RWPE2 (cell line): ENCODE measurements around the gene C14orf93.
A peak's percentile ranks its signal among the peaks of the same experiment; 100 is the strongest.

ENCODE experiments used
- ATAC-seq: fragments of 200-7000 bp; cut with Tn5 transposase; 3 replicates; pipeline ENCODE4 v1.9.1; 2021; ENCODE audit warnings: low read depth
- DNase-seq: peaks from one replicate; pipeline ENCODE4 v3.0.0-alpha.2; 2020; ENCODE audit warnings: low spot score
- H3K27ac ChIP-seq: fragments of 450-650 bp; 2 replicates; pipeline ENCODE4 v1.5.1; 2017; ENCODE audit warnings: mild to moderate bottlenecking; ENCODE audit not compliant: poor library complexity, severe bottlenecking
- H3K27me3 ChIP-seq: fragments of 250-450 bp; sonication (Bioruptor Pico); 2 replicates; pipeline ENCODE4 v1.5.1; 2021; ENCODE audit warnings: mild to moderate bottlenecking, moderate library complexity; ENCODE audit not compliant: insufficient read depth, poor library complexity, severe bottlenecking
- H3K36me3 ChIP-seq: fragments of 250-450 bp; sonication (Bioruptor Pico); 2 replicates; pipeline ENCODE4 v1.5.1; 2020; ENCODE audit warnings: low read depth, mild to moderate bottlenecking, moderate library complexity
- H3K4me1 ChIP-seq: fragments of 250-450 bp; sonication (Bioruptor Pico); 2 replicates; pipeline ENCODE4 v1.5.1; 2021; ENCODE audit warnings: mild to moderate bottlenecking, moderate library complexity; ENCODE audit not compliant: insufficient read depth, poor library complexity, severe bottlenecking
- H3K4me3 ChIP-seq: fragments of 250-450 bp; sonication (Bioruptor Pico); 2 replicates; pipeline ENCODE4 v1.5.1; 2021; ENCODE audit warnings: mild to moderate bottlenecking, moderate library complexity; ENCODE audit not compliant: severe bottlenecking
- H3K9me3 ChIP-seq: fragments of 250-450 bp; sonication (Bioruptor Pico); 2 replicates; pipeline ENCODE4 v1.5.1; 2021; ENCODE audit warnings: mild to moderate bottlenecking, moderate library complexity; ENCODE audit not compliant: severe bottlenecking
- CTCF ChIP-seq: fragments of 450-650 bp; IDR thresholded peaks from one replicate; pipeline ENCODE4 v1.5.1; 2017; ENCODE audit warnings: mild to moderate bottlenecking, moderate library complexity; ENCODE audit not compliant: poor library complexity, severe bottlenecking

C14orf93 gene

GRCh38 chr14:22984959-22985658 lies 24.8 kb downstream of the C14orf93 start:
- Histone ChIP-seq H3K4me3 (no peak overlapping the region), H3K27ac (no peak overlapping the region), H3K27me3 (no peaks in the 10 kb centered on the region), H3K36me3 (peaks cover 33% of the 10 kb centered on the region), H3K4me1 (peaks cover 4% of the 10 kb centered on the region), H3K9me3 (no peaks in the 10 kb centered on the region)
- DNase-seq (no peak), ATAC-seq (no peak)
- no peak for TF ChIP-seq CTCF

DNA sequence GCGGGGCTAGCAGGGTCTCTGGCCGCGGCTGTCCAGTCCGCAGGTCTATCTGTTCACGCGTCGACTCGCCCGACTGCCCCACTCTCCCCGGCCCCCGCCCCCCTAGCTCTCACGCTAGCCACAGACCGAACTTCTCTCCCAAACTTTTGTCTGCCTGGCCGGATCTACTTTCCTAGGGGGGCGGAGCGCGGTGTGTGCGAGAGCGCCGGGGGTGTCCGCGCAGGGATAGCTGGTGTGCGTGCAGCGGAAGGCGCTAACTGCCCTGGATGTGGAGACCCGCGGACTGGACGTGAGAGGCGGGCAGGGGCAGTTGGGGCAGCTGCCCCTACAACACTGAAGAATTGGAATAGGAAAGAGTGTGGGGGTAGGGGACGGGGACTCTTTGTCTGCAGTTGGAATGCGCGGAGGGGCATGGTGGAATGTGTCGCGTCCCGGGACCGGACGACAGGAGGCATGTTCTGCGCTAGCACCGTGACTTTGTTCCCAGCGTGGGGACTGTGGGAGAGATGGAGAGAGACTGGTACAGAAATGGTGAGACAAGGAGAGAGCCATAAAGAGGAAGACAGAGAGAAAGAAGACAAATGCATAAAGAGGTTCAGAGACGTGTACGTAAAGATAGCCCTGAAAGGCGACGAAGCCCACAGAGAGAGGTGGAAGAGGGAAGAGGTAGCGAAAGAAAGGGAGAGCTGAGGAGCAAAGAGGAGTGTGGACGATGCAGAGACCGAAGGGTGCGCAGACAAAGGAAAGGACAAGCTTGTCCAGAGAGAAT lies 27.3 kb downstream of the C14orf93 start, which contains the start of gene AJUBA:
TSS of gene AJUBA (minus strand) at position 75 of the 769 bp plus-strand sequence. CDS start 285 bp downstream, outside the sequence.
- no peak for TF ChIP-seq CTCF

GRCh38 chr14:22981876-22982476 lies 28.0 kb downstream of the C14orf93 start:
- peaks cover 46% of the 10 kb centered on the region for H3K36me3 ChIP-seq
- peak overlapping the region; percentile 100 for H3K27ac ChIP-seq
- ATAC-seq, result no peak
- H3K9me3 ChIP-seq, result no peaks in the 10 kb centered on the region
- peak overlapping the region; percentile 91 for H3K4me3 ChIP-seq
- TF ChIP-seq CTCF, result no peak
- H3K27me3 ChIP-seq, result no peaks in the 10 kb centered on the region
- DNase-seq, result peak; percentile 75
- H3K4me1 ChIP-seq, result peaks cover 22% of the 10 kb centered on the region

More for the DNA sequence above, 27.3 kb downstream of the C14orf93 start, which contains the start of gene AJUBA:
- Histone ChIP-seq H3K9me3 (no peaks in the 10 kb centered on the region), H3K4me1 (peaks cover 16% of the 10 kb centered on the region), H3K36me3 (peaks cover 45% of the 10 kb centered on the region), H3K27ac (peak within 1 kb of the TSS; percentile 100), H3K27me3 (no peaks in the 10 kb centered on the region), H3K4me3 (peak within 1 kb of the TSS; percentile 91)
- peak; percentile 15 for ATAC-seq
- peak; percentile 98 for DNase-seq

GRCh38 chr14:22981090-22981875 lies 28.7 kb downstream of the C14orf93 start:
- Histone ChIP-seq H3K27ac (peak overlapping the region; percentile 100), H3K4me3 (peak overlapping the region; percentile 91), H3K36me3 (peaks cover 50% of the 10 kb centered on the region), H3K27me3 (no peaks in the 10 kb centered on the region), H3K4me1 (peaks cover 28% of the 10 kb centered on the region), H3K9me3 (no peaks in the 10 kb centered on the region)
- ATAC-seq (no peak), DNase-seq (peak; percentile 75)
- TF ChIP-seq CTCF, result no peak
